ENCODE measurements around the gene RUFY3. TPM values are rescaled to one million over a fixed set of nuclear protein-coding genes. Genes with fewer than 3 reads are reported as not detected.

RUFY3 gene
- total and polyA plus RNA-seq, 2 of the 13 experiments (the other 11 are each of a cell fraction or from before 2014, with no cell fraction given), result 17.9 to 25.3 TPM

DNA sequence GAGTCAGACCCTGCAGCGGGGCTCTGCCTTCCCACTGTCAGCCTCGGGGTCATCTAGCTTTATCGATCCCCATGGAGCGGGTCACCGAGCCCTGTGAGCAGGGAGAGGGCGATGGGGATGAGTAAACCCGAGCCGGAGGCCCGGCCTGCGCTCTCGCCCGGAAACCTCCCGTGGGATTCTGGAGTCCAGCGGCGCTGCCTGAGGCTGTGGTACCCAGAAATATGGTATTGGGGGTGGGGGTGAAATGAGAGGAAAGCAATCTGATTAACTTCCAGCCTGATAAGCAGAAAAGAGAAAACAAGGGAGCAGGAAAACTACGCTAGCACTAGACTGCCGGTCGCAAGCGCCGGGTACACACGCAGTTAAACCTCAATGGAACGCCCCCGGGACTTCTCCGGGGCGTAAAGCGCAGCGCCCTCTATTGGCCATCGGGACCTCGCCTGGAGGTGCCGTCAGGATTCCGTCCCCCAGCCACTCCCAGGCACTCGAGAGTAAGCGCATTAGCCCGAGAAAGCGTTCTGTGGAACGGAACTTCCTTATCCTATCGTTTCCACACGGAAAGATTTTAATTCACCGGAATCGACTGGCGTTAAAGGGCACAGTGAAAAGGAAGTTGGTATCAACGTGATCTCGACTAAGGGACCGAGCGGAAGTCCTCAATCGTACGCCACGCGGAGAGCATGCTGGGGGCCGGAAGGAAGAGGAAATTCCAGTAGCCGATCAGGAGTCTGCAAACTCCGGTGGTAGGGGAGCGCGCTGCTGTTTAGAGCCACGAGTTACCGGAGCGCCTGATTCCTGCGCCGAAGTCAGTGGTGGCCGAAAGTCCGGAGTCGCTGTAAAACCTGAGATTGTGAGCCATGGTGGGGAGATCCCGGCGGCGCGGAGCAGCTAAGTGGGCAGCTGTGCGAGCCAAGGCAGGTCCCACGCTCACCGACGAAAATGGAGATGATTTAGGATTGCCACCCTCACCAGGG is 33.7 kb upstream of the RUFY3 start, which contains the start of gene UTP3 (continued):
- TF ChIP-seq MED8 (CRISPR knock-in tag; IDR thresholded peaks at IDR 0.05; ENCODE audit: insufficient replicate concordance) (peak; percentile 60), ZNF644 (CRISPR knock-in tag; IDR thresholded peaks at IDR 0.05; ENCODE audit: low read depth) (peak; percentile 6; the same call in 1 of the 2 replicates), NCOR1 (IDR thresholded peaks at IDR 0.05; ENCODE audit: borderline replicate concordance, low read length) (peak; percentile 58; the same call in 1 of the 2 replicates), HNRNPH1 (optimal IDR thresholded peaks at IDR 0.05; ENCODE audit: low read depth, low read length) (no peak), RAD51 (IDR thresholded peaks at IDR 0.05; ENCODE audit: borderline replicate concordance) (no peak), SP1 (IDR thresholded peaks at IDR 0.05) (no peak), SP1 (CRISPR knock-in tag; IDR thresholded peaks at IDR 0.05) (peak; percentile 83), ZNF224 (CRISPR knock-in tag; IDR thresholded peaks at IDR 0.05) (peak; percentile 54; the same call in 1 of the 2 replicates), FIP1L1 (IDR thresholded peaks at IDR 0.05; ENCODE audit: borderline replicate concordance, insufficient read depth, low read depth, low read length) (no peak), ZNF549 (CRISPR knock-in tag; IDR thresholded peaks at IDR 0.05) (no peak), IRX3 (CRISPR knock-in tag; IDR thresholded peaks at IDR 0.05; ENCODE audit: borderline replicate concordance, low read depth) (peak; percentile 9; the same call in 1 of the 2 replicates), MED13 (CRISPR knock-in tag; IDR thresholded peaks at IDR 0.05) (peak; percentile 80), ATRX (CRISPR knock-in tag; IDR thresholded peaks at IDR 0.05; ENCODE audit: borderline replicate concordance) (no peak), SSRP1 (CRISPR knock-in tag; IDR thresholded peaks at IDR 0.05) (no peak), HIVEP1 (CRISPR knock-in tag; IDR thresholded peaks at IDR 0.05) (0 out of 2 replicates have a peak, but pooled peaks have one; percentile 42), NFE2L1 (CRISPR knock-in tag; IDR thresholded peaks at IDR 0.05; ENCODE audit: borderline replicate concordance) (no peak), POLR2A (IDR thresholded peaks at IDR 0.05; ENCODE audit: insufficient read depth in 1 of 2, low read depth in 2 of 2, low read length in 2 of 2) (peak; percentile 83 to 90)
- TF ChIP-seq, protein P1, sequence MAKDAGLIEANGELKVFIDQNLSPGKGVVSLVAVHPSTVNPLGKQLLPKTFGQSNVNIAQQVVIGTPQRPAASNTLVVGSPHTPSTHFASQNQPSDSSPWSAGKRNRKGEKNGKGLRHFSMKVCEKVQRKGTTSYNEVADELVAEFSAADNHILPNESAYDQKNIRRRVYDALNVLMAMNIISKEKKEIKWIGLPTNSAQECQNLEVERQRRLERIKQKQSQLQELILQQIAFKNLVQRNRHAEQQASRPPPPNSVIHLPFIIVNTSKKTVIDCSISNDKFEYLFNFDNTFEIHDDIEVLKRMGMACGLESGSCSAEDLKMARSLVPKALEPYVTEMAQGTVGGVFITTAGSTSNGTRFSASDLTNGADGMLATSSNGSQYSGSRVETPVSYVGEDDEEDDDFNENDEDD (CRISPR knock-in tag; IDR thresholded peaks at IDR 0.05; ENCODE audit: borderline replicate concordance), result peak; percentile 76; the same call in 1 of the 2 replicates
- TF ChIP-seq, protein P2, sequence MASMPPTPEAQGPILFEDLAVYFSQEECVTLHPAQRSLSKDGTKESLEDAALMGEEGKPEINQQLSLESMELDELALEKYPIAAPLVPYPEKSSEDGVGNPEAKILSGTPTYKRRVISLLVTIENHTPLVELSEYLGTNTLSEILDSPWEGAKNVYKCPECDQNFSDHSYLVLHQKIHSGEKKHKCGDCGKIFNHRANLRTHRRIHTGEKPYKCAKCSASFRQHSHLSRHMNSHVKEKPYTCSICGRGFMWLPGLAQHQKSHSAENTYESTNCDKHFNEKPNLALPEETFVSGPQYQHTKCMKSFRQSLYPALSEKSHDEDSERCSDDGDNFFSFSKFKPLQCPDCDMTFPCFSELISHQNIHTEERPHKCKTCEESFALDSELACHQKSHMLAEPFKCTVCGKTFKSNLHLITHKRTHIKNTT (CRISPR knock-in tag; IDR thresholded peaks at IDR 0.05), result no peak
- TF ChIP-seq, protein P3, sequence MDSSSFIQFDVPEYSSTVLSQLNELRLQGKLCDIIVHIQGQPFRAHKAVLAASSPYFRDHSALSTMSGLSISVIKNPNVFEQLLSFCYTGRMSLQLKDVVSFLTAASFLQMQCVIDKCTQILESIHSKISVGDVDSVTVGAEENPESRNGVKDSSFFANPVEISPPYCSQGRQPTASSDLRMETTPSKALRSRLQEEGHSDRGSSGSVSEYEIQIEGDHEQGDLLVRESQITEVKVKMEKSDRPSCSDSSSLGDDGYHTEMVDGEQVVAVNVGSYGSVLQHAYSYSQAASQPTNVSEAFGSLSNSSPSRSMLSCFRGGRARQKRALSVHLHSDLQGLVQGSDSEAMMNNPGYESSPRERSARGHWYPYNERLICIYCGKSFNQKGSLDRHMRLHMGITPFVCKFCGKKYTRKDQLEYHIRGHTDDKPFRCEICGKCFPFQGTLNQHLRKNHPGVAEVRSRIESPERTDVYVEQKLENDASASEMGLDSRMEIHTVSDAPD (CRISPR knock-in tag; IDR thresholded peaks at IDR 0.05), result peak; percentile 43; the same call in 1 of the 2 replicates
- TF ChIP-seq, protein P4, sequence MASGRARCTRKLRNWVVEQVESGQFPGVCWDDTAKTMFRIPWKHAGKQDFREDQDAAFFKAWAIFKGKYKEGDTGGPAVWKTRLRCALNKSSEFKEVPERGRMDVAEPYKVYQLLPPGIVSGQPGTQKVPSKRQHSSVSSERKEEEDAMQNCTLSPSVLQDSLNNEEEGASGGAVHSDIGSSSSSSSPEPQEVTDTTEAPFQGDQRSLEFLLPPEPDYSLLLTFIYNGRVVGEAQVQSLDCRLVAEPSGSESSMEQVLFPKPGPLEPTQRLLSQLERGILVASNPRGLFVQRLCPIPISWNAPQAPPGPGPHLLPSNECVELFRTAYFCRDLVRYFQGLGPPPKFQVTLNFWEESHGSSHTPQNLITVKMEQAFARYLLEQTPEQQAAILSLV (CRISPR knock-in tag; IDR thresholded peaks at IDR 0.05; ENCODE audit: borderline replicate concordance), result no peak; the same call in 1 of the 2 replicates
- TF ChIP-seq, protein P5, sequence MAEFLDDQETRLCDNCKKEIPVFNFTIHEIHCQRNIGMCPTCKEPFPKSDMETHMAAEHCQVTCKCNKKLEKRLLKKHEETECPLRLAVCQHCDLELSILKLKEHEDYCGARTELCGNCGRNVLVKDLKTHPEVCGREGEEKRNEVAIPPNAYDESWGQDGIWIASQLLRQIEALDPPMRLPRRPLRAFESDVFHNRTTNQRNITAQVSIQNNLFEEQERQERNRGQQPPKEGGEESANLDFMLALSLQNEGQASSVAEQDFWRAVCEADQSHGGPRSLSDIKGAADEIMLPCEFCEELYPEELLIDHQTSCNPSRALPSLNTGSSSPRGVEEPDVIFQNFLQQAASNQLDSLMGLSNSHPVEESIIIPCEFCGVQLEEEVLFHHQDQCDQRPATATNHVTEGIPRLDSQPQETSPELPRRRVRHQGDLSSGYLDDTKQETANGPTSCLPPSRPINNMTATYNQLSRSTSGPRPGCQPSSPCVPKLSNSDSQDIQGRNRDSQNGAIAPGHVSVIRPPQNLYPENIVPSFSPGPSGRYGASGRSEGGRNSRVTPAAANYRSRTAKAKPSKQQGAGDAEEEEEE (CRISPR knock-in tag; IDR thresholded peaks at IDR 0.05; ENCODE audit: borderline replicate concordance), result no peak
